GM13976 (cell line): Measurements from ENCODE around the gene UNKL.

Experiments used
- DNase-seq: peaks from one replicate; pipeline ENCODE4 v3.0.0; 2012; ENCODE audit warnings: low spot score
- in situ Hi-C: fragments of 300-500 bp; cut with MboI; formaldehyde crosslinking; loops from one replicate; pipeline ENCODE4 v1.12.0; 2022; ENCODE audit warnings: low sequenced_read_pairs, mixed read lengths, inconsistent platforms; ENCODE audit not compliant: unreplicated experiment
- TF ChIP-seq, protein P1 (sequence below): IDR thresholded peaks from 2 replicates; pipeline ENCODE4 v1.5.1; 2012; ENCODE audit warnings: borderline replicate concordance, mild to moderate bottlenecking; ENCODE audit not compliant: insufficient read depth; ENCODE audit errors: extremely low read depth, missing control alignments, control extremely low read depth

The UNKL gene

DNA sequence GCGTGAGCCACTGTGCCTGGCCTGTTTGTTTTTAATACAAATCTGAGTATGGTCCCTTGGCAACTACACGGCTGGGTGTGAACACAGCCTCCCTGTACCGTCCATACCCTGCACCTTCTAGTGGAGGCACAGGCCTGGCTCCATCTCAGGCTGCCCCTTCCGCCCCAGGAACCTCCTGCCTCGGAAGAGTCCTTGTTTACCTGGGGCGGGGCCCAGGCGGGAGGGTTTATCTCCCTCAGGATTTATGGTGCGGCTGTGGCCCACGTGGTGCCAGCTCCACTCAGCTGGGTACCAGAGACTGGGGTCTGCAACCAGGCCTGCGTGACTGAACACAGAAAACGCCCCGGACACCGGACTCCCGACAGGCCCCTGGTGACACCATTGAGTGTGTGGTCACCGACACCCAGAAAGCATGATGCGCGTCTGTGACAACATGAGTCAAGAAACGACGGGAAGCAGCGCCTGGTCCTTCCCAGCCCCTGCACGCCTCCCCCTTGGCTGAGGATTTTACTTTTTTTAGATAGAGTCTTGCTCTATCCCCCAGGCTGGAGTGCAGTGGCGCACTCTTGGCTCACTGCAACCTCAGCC is 19.0 kb downstream of the UNKL start:
- TF ChIP-seq, protein P1, sequence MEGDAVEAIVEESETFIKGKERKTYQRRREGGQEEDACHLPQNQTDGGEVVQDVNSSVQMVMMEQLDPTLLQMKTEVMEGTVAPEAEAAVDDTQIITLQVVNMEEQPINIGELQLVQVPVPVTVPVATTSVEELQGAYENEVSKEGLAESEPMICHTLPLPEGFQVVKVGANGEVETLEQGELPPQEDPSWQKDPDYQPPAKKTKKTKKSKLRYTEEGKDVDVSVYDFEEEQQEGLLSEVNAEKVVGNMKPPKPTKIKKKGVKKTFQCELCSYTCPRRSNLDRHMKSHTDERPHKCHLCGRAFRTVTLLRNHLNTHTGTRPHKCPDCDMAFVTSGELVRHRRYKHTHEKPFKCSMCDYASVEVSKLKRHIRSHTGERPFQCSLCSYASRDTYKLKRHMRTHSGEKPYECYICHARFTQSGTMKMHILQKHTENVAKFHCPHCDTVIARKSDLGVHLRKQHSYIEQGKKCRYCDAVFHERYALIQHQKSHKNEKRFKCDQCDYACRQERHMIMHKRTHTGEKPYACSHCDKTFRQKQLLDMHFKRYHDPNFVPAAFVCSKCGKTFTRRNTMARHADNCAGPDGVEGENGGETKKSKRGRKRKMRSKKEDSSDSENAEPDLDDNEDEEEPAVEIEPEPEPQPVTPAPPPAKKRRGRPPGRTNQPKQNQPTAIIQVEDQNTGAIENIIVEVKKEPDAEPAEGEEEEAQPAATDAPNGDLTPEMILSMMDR: no peak

DNA sequence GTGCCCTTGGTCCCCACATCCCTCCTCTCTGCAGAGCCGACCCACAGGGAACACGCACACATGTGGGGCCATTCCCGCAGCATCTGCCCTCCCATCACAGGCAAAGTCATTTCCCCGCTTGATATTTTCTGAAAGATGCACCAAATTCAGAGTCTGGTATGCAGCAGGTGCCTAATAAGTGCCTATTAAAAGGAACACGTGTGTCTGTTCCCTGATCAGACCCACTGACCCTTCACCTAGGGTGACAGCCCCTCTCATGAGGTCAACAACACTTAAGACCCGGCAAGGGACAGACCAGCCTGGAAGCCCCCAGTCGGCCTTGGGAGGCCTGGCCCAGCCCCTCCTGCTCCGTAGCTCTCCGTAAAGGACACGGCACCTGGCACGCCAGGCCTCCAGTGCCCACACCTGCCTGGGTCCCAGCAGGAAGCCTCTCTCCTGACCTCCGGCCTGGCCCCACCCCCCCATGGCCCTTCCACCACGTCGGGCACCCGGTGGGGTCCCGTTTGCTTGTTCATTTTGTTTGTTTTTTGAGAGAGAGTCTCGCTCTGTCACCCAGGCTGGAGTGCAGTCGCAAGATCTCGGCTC is 20.0 kb downstream of the UNKL start:
- TF ChIP-seq, protein P1: no peak
- no peak for DNase-seq
- in situ Hi-C loops: no loop called here

More for the DNA sequence above, 19.0 kb downstream of the UNKL start:
- in situ Hi-C loops: no loop called here
- DNase-seq: no peak

DNA sequence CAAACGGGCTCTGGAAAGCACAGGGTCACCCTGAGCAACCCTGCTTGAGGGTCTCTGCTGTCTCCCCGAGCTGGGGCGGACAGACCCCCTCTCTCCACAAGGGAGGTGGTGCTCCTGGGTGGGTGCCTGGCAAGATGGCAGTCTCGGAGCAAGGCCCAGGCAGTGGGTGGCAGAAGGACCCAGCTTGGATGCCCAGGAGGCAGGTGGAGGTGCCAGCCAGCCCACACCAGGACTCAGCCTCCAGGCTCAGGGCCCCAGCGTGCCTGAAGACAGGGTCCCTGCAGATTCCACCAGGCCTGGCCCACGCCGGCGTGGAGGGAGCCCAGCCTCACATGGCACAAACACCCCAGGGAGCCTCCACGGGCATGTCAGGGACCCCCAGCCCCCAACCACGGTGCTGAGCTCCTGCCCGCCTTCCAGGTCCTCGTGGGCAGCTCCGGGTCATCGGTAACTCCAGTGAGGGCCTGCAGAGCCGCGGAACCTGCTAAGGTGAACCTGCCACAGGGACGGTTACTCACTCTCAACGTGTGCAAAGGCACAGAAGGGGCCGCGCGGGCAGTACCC is 20.8 kb downstream of the UNKL start:
- TF ChIP-seq, protein P1: no peak
- no peak for DNase-seq
- in situ Hi-C loops: no loop called here

DNA sequence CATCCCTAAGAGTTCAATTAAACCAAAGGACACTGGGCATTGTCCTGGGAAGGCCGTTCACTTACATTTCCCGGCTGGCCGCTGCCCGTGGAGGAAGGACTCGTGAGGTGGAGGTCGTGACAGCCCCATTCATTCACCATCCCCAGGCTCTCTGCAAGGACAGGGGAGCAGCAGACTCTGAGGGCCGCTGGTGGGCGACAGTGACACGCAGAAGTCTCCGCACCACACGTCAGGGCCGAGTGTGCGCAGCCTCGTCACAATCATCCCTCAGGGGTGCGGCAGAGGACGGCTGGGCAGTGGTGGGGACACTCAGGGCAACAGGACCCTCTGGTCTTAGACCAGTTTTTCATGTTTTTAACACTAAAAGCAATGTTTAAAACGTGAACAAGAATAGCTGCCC is 21.7 kb downstream of the UNKL start:
- no peak for DNase-seq
- in situ Hi-C loops: no loop called here
- TF ChIP-seq, protein P1: no peak

DNA sequence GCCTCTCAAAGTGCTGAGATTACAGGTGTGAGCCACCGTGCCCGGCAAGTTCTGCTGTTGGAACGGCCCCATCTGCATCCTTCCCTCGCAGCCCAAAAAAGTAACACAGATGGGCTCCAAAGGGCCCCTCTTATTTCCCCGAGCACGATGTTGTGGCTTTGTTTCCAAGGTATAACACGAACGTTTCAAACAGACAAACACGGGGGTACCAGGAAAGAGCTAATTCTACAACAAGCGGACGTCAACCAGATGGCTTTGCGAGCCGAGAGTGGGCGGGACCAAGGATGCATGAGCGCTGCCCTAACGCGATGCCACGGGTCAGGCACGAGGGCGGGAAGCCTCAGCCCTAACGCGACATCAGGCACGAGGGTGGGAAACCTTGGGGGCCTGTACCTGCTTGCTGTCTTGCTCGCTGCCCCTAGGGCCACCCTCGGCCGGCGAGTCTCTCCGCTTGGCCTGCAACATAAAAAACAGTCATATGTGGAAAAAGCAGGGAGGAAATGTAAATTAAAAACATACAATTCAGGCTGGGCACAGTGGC is 24.2 kb downstream of the UNKL start:
- DNase-seq: no peak
- TF ChIP-seq, protein P1: no peak
- in situ Hi-C loops: no loop called here

DNA sequence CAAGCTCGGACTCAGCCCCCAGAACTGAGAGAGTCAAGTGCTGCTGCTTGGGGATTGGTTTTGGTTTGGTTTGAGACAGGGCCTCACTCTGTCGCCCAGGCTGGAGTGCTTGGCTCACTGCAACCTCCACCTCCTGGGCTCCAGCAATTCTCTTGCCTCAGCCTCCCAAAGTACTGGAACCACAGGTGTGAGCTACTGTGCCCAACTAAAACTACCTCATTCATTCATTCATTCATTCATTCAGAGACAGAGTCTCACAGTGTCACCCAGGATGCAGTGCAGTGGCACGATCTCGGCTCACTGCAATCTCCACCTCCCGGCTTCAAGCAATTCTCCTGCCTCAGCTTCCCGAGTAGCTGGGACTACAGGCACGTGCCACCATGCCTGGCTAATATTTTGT is 24.7 kb downstream of the UNKL start:
- no peak for DNase-seq
- TF ChIP-seq, protein P1: no peak
- in situ Hi-C loops: no loop called here

DNA sequence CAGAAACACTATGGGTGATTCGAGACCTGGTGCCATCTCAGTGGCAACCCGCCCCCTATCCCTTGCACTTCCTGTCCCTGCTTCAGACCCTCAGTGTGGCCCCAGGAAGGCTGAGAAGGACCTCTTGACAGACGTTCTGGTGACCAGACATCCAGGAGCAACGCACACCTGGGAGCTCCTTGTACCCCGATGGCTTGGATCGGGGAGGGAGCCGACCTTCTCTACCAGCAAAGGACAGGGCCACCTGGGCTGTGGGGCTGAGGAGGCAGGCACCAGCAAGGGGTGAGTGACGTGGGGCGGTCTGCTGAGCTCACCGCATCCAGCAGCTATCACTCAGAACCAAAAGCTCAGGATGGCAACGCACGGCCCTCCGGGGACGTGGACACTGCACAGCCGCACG is 27.2 kb downstream of the UNKL start:
- TF ChIP-seq, protein P1: no peak
- no peak for DNase-seq
- in situ Hi-C loops: no loop called here
